H1 (cell line): ENCODE data around the gene PPP1R12B. TPM values are rescaled to one million over a fixed set of nuclear protein-coding genes. Genes with fewer than 3 reads are reported as not detected.

ENCODE experiments used
- KDM4A ChIP-seq: IDR thresholded peaks from one replicate; pipeline ENCODE4 v1.7.1; 2012; ENCODE audit warnings: low read depth, mild to moderate bottlenecking, moderate library complexity, low read length, inconsistent platforms; ENCODE audit not compliant: severe bottlenecking
- TAF7 ChIP-seq: optimal IDR thresholded peaks from 2 replicates; pipeline ENCODE3; 2011; ENCODE audit warnings: low read depth, mild to moderate bottlenecking, inconsistent platforms, low read length, moderate library complexity, borderline replicate concordance
- polyA plus RNA-seq, 7 experiments: library from polyadenylated mRNA; depleted of rRNA in 3 of 7; stranded (reverse) in 5 of 7; unstranded in 2 of 7; fragments of >200 nt in 5 of 7; fragments of 200-250 nt in 2 of 7; gene quantifications; 1 replicate in 5 of 7; 2 replicates in 1 of 7; 4 replicates in 1 of 7; pipeline versions ENCODE4 v1.2.1 to v1.2.3, GENCODE V29; 2011 to 2013; ENCODE audit warnings: missing spikeins in 2 of 7, mixed read lengths in 2 of 7
- total RNA-seq: library from RNA; stranded (reverse); fragmentation: NEBNext Ultra II Directional; extraction: Animal tissue kit (Norgen Biotek cat#: 25700); gene quantifications from 2 replicates; pipeline ENCODE4 v1.2.1, GENCODE V29; 2021

PPP1R12B gene
- total and polyA plus RNA-seq, 2 of the 8 experiments (the other 6 are each of a cell fraction or from before 2014, with no cell fraction given) = 7.9 to 18.7 TPM

- TF ChIP-seq TAF7 (no peak), KDM4A (no peak)
Observed at GRCh38 chr1:202624781-202625108, 276.2 kb downstream of the PPP1R12B start (continued).
